K562 (cell line): Measurements from ENCODE around the gene MIDN. TPM values are rescaled to one million over a fixed set of nuclear protein-coding genes. Genes with fewer than 3 reads are reported as not detected.

ENCODE experiments used
- ATAC-seq: fragments of 200-7000 bp; cut with Tn5 transposase; 3 replicates; pipeline ENCODE4 v1.9.1; 2020; ENCODE audit warnings: moderate library complexity
- BruUV-seq: library from RNA; stranded (reverse); fragments of 400-500 nt; replicated peaks from 2 replicates; lab custom pipeline; 2021; lab: Mats Ljungman, UMichigan
- CTCF ChIA-PET: fragments of 300-600 bp; formaldehyde crosslinking; extraction: SDS; loops from one replicate; lab custom pipeline; 2021; ENCODE audit warnings: low intra/inter-chr PET ratio; lab: Yijun Ruan, JAX
- POLR2A ChIA-PET: fragments of 300-600, 350-650 bp; sonication (Branson Sonifier 250); formaldehyde crosslinking; extraction: SDS; loops from one replicate; lab custom pipeline; 2021; ENCODE audit warnings: antibody characterized with exemption, inconsistent platforms; lab: Yijun Ruan, JAX
- DNase-seq, 4 experiments: peaks; one replicate each; pipeline versions ENCODE4 v3.0.0 to v3.0.0-alpha.2; 2011 to 2018; ENCODE audit warnings: low spot score in 3 of 4, mixed read lengths in 3 of 4; ENCODE audit errors: extremely low read depth in 1 of 4
- FAIRE-seq: peaks from 2 replicates; lab custom pipeline; 2011; peaks lifted over from hg19 to GRCh38; lab: Jason Lieb, UNC
- H2AFZ ChIP-seq: 2 replicates; pipeline ENCODE4 v1.6.0; 2011; ENCODE audit warnings: low read depth, low read length, control low read depth, inconsistent platforms
- H3K27ac ChIP-seq: fragments of 200-600 bp; 3 replicates; pipeline ENCODE4 v1.8.0; 2011; ENCODE audit warnings: low read depth, mild to moderate bottlenecking, control low read depth, inconsistent platforms, low read length, moderate library complexity, mixed read lengths; ENCODE audit errors: extremely low read depth
- H3K27me3 ChIP-seq, 2 experiments: fragments of 300-600 bp in 1 of 2; 2 replicates in 1 of 2; 3 replicates in 1 of 2; pipeline versions ENCODE4 v1.6.0 to v1.8.0; 2011; ENCODE audit warnings: inconsistent platforms in 2 of 2, low read length in 2 of 2, mild to moderate bottlenecking in 1 of 2, mixed read lengths in 1 of 2, moderate library complexity in 1 of 2; ENCODE audit not compliant: control insufficient read depth in 2 of 2, insufficient read depth in 2 of 2
- H3K36me3 ChIP-seq: fragments of 300-600 bp; 3 replicates; pipeline ENCODE4 v1.8.0; 2011; ENCODE audit warnings: mild to moderate bottlenecking, low read length, inconsistent platforms; ENCODE audit not compliant: control insufficient read depth, insufficient read depth
- H3K4me1 ChIP-seq, 2 experiments: fragments of 200-600 bp in 1 of 2; replicated peaks in 1 of 2; 2 replicates in 1 of 2; 3 replicates in 1 of 2; pipeline versions ENCODE4 v1.5.1 to v1.8.0; 2011; ENCODE audit warnings: inconsistent platforms in 2 of 2, low read length in 2 of 2, mild to moderate bottlenecking in 1 of 2, mixed read lengths in 1 of 2, moderate library complexity in 1 of 2; ENCODE audit not compliant: control insufficient read depth in 2 of 2, insufficient read depth in 2 of 2
- H3K4me2 ChIP-seq: 2 replicates; pipeline ENCODE4 v1.6.1; 2011; ENCODE audit warnings: low read length, control low read depth, inconsistent platforms, mixed read lengths; ENCODE audit not compliant: insufficient read depth
- H3K4me3 ChIP-seq: fragments of 200-600 bp; sonication (generic), shearing (Covaris generic); 2 replicates; pipeline ENCODE4 v1.5.1; 2016; ENCODE audit warnings: control low read depth, inconsistent platforms
- H3K79me2 ChIP-seq: fragments of 200-600 bp; 3 replicates; pipeline ENCODE4 v1.8.0; 2011; ENCODE audit warnings: low read length, inconsistent platforms; ENCODE audit not compliant: control insufficient read depth, insufficient read depth
- H3K9ac ChIP-seq, 2 experiments: 2 replicates each; pipeline versions ENCODE4 v1.6.0 to v1.6.1; 2011; ENCODE audit warnings: low read depth in 2 of 2, low read length in 2 of 2, control low read depth in 1 of 2, inconsistent platforms in 1 of 2, mild to moderate bottlenecking in 1 of 2, mixed read lengths in 1 of 2; ENCODE audit not compliant: insufficient read depth in 1 of 2
- H3K9me1 ChIP-seq: one replicate; pipeline ENCODE4 v1.6.0; 2011; ENCODE audit warnings: inconsistent platforms, mild to moderate bottlenecking, low read length, moderate library complexity; ENCODE audit not compliant: control insufficient read depth, insufficient read depth
- H3K9me3 ChIP-seq: replicated peaks from 2 replicates; pipeline ENCODE4 v1.5.1; 2011; ENCODE audit warnings: low read depth, low read length, inconsistent platforms; ENCODE audit not compliant: control insufficient read depth, insufficient read depth
- H4K20me1 ChIP-seq: replicated peaks from 2 replicates; pipeline ENCODE4 v1.6.1; 2011; ENCODE audit warnings: low read length, inconsistent platforms, mixed read lengths; ENCODE audit not compliant: control insufficient read depth, insufficient read depth
- ARID1B ChIP-seq: fragments of 450-650 bp; IDR thresholded peaks from 2 replicates; pipeline ENCODE4 v1.6.1; 2016; ENCODE audit warnings: antibody characterized with exemption, mild to moderate bottlenecking, inconsistent platforms
- CTBP1 ChIP-seq: fragments of 450-650 bp; IDR thresholded peaks from 2 replicates; pipeline ENCODE4 v1.6.1; 2016; ENCODE audit warnings: borderline replicate concordance
- EGR1 ChIP-seq: fragments of 450-650 bp; conservative IDR thresholded peaks from 2 replicates; pipeline ENCODE4 v1.6.1; 2017; ENCODE audit warnings: mild to moderate bottlenecking
- JUN ChIP-seq, 2 experiments: sonication (generic) in 1 of 2; formaldehyde crosslinking in 1 of 2; IDR thresholded peaks; 2 replicates each; pipeline versions ENCODE4 v1.6.1 to v1.8.0; 2012 to 2022; ENCODE audit warnings: borderline replicate concordance in 2 of 2, mild to moderate bottlenecking in 2 of 2, improper control_type of control experiment in 1 of 2, low read depth in 1 of 2, low read length in 1 of 2, missing genetic modification reagents in 1 of 2
- KDM1A ChIP-seq, 2 experiments: fragments of 450-650 bp; IDR thresholded peaks; 2 replicates each; pipeline ENCODE4 v1.6.1; 2016; ENCODE audit warnings: mild to moderate bottlenecking in 2 of 2
- NEUROD1 ChIP-seq: fragments of 150-350 bp; IDR thresholded peaks from 2 replicates; pipeline ENCODE4 v1.6.1; 2014; ENCODE audit warnings: borderline replicate concordance, low read length, low read depth; ENCODE audit not compliant: partially characterized antibody
- RBFOX2 ChIP-seq: fragments of 200-400 bp; formaldehyde crosslinking; IDR thresholded peaks from 2 replicates; pipeline ENCODE4 v1.6.1; 2017; ENCODE audit warnings: low read depth, mild to moderate bottlenecking, low read length, moderate library complexity
- RCOR1 ChIP-seq, 2 experiments: IDR thresholded peaks; 2 replicates each; pipeline ENCODE4 v1.6.1; 2012; ENCODE audit warnings: low read depth in 2 of 2, low read length in 2 of 2, borderline replicate concordance in 1 of 2, improper control_type of control experiment in 1 of 2
- TARDBP ChIP-seq: fragments of 450-650 bp; IDR thresholded peaks from 2 replicates; pipeline ENCODE4 v1.6.1; 2016
- VEZF1 ChIP-seq: fragments of 200-800 bp; sonication (Bioruptor generic); IDR thresholded peaks from 2 replicates; pipeline ENCODE4 v1.6.1; 2017; ENCODE audit warnings: missing genetic modification characterization, missing compliant biosample characterization
- ZEB2 ChIP-seq: fragments of 450-650 bp; IDR thresholded peaks from 2 replicates; pipeline ENCODE4 v1.6.1; 2016
- ZNF644 ChIP-seq: fragments of 200-800 bp; sonication (Bioruptor generic); IDR thresholded peaks from 2 replicates; pipeline ENCODE4 v1.6.1; 2016; ENCODE audit warnings: low read depth, missing genetic modification characterization, missing compliant biosample characterization
- ZSCAN32 ChIP-seq: fragments of 450-650 bp; formaldehyde crosslinking; IDR thresholded peaks from 2 replicates; pipeline ENCODE4 v1.4.0; 2020; ENCODE audit warnings: mild to moderate bottlenecking, moderate library complexity
- WGBS: fragments of 100-300 bp; shearing (Covaris generic); methylation state at CpG from one replicate; pipeline ENCODE4 v1.1.6; 2016; ENCODE audit warnings: low coverage, mixed read lengths; ENCODE audit not compliant: insufficient coverage; ENCODE audit errors: missing lambda C conversion rate; 5-methylcytosine and 5-hydroxymethylcytosine counted together
- in situ Hi-C: fragments of 300-500 bp; cut with MboI; formaldehyde crosslinking; loops from 4 replicates; pipeline ENCODE4 v1.15.0; 2018; ENCODE audit warnings: inconsistent platforms, mixed read lengths
- intact Hi-C: fragments of 100-400 bp; cut with micrococcal nuclease; formaldehyde crosslinking; loops from 2 replicates; pipeline ENCODE4 v1.14.2; 2022
- polyA plus RNA-seq, 8 experiments: library from polyadenylated mRNA; depleted of rRNA in 4 of 8; stranded (reverse) in 5 of 8; unstranded in 3 of 8; fragments of >200 nt; fragmentation: Nextera tagmentation in 2 of 8; fragmentation: Illumina TruSeq in 1 of 8; extraction: Ambion mirVana in 2 of 8; extraction: Trizol in 1 of 8; gene quantifications; 2 replicates each; pipeline versions ENCODE4 v1.2.1 to v1.2.3, GENCODE V29; 2011 to 2014; ENCODE audit warnings: inconsistent platforms in 1 of 8, missing spikeins in 1 of 8
- total RNA-seq, 7 experiments: library from RNA; depleted of rRNA in 6 of 7; stranded (reverse); fragments of >200 nt in 6 of 7; fragmentation: Illumina TruSeq in 2 of 7; extraction: Trizol in 2 of 7; gene quantifications; 2 replicates each; pipeline versions ENCODE4 v1.2.1 to v1.2.3, GENCODE V29; 2011 to 2021; ENCODE audit warnings: low replicate concordance in 1 of 7

Gene MIDN
- total and polyA plus RNA-seq, 9 of the 15 experiments (the other 6 are each of a cell fraction or from before 2014, with no cell fraction given) = 0.17 to 120 (median 10.1) TPM

- 0 out of 2 replicates have a peak, but pooled peaks have one; percentile 29 for TF ChIP-seq EGR1
- no peak for TF ChIP-seq RBFOX2
- no peaks in the 10 kb centered on the region for H3K27me3 ChIP-seq
- WGBS = 60% methylated on average over 5 of the region's 5 CpGs
- no peak overlapping the region for H2AFZ ChIP-seq
- no TSS peak for BruUV-seq
- in situ Hi-C loops = no loop called here
- no peak overlapping the region for H3K4me3 ChIP-seq
- CTCF ChIA-PET = no interaction called here
- FAIRE-seq = no peak
- DNase-seq = no peak
- no peaks in the 10 kb centered on the region for H3K9me1 ChIP-seq
- peaks cover 16% of the 10 kb centered on the region for H3K79me2 ChIP-seq
- ATAC-seq = no peak
- H3K27ac ChIP-seq = peak overlapping the region; percentile 37; the same call in 2 of the 3 replicates
- POLR2A ChIA-PET = interaction anchor here (2.6 kb wide), 1 partner anchor 10 kb away, joined by 14 read pairs; no protein-coding TSS in a partner anchor
- H3K4me1 ChIP-seq = peaks cover 67 to 95% of the 10 kb centered on the region in 2 experiments
- peaks cover 5% of the 10 kb centered on the region; the same call in 2 of the 3 replicates for H3K36me3 ChIP-seq
- H3K9ac ChIP-seq = peak overlapping the region in 1 of 2 experiments; percentile 92; a peak in 2 of 4 replicates
- H3K4me2 ChIP-seq = no peak overlapping the region
- intact Hi-C loops = no loop called here
- H4K20me1 ChIP-seq = 0 out of 2 replicates have a peak, but pooled peaks cover 3% of the 10 kb centered on the region
- no peaks in the 10 kb centered on the region for H3K9me3 ChIP-seq
Measured at GRCh38 chr19:1263188-1263587, 14.8 kb downstream of the MIDN start.

GRCh38 chr19:1264801-1265614 lies 16.6 kb downstream of the MIDN start:
- ChIA-PET POLR2A (interaction anchor here (0.6 to 2.3 kb wide), 5 partner anchors 9 to 267 kb away, joined by 3 to 11 read pairs (median 3); no protein-coding TSS in a partner anchor), CTCF (no interaction called here)
- ATAC-seq = no peak
- peak in 3 of 4 experiments; percentile 50 to 78 (median 62) for DNase-seq
- H3K27ac ChIP-seq = no peak overlapping the region
- peaks cover 5% of the 10 kb centered on the region for H4K20me1 ChIP-seq
- H3K4me3 ChIP-seq = no peak overlapping the region
- peaks cover 22% of the 10 kb centered on the region for H3K79me2 ChIP-seq
- no peaks in the 10 kb centered on the region for H3K9me3 ChIP-seq
- in situ Hi-C loops = no loop called here
- BruUV-seq = no TSS peak
- peak overlapping the region in 1 of 2 experiments; percentile 83; a peak in 2 of 4 replicates for H3K9ac ChIP-seq
- peaks cover 56 to 95% of the 10 kb centered on the region in 2 experiments for H3K4me1 ChIP-seq
- peak; percentile 60 for FAIRE-seq
- intact Hi-C loops = no loop called here
- WGBS = 70% methylated on average over 25 of the region's 26 CpGs
- no peaks in the 10 kb centered on the region for H3K27me3 ChIP-seq
- H3K9me1 ChIP-seq = no peaks in the 10 kb centered on the region
- H3K36me3 ChIP-seq = peaks cover 3% of the 10 kb centered on the region; the same call in 1 of the 3 replicates
- peak overlapping the region; percentile 37; the same call in 1 of the 2 replicates for H3K4me2 ChIP-seq
- H2AFZ ChIP-seq = no peak overlapping the region
- TF ChIP-seq ZEB2 (peak; percentile 38; the same call in 1 of the 2 replicates), TARDBP (0 out of 2 replicates have a peak, but pooled peaks have one; percentile 41), RCOR1 (IDR thresholded peaks at IDR 0.05; ENCODE audit: borderline replicate concordance in 1 of 2, low read depth in 2 of 2, low read length in 2 of 2) (0 out of 4 replicates have a peak, but pooled peaks of 1 of the 2 experiments have one; percentile 71), NEUROD1 (peak; percentile 40), CTBP1 (peak; percentile 82), ZNF644 (tag) (no peak), VEZF1 (CRISPR knock-in tag) (peak; percentile 55), ZSCAN32 (CRISPR knock-in tag) (no peak), JUN (IDR thresholded peaks at IDR 0.05; ENCODE audit: borderline replicate concordance, low read depth, low read length) (peak; percentile 98), JUN (CRISPR knock-in tag; IDR thresholded peaks at IDR 0.05; ENCODE audit: borderline replicate concordance) (peak; percentile 96), ARID1B (peak; percentile 81), KDM1A (IDR thresholded peaks at IDR 0.05) (peak; percentile 32 to 40; a peak in 1 of 4 replicates)
